Liver (tissue), 9 donors: ENCODE data around the gene LRRC7. TPM values are rescaled to one million over a fixed set of nuclear protein-coding genes. Genes with fewer than 3 reads are reported as not detected.

Experiments
- DNase-seq: peaks from one replicate; pipeline ENCODE4 v3.0.0-alpha.2; 2017; ENCODE audit warnings: low spot score
- H3K27ac ChIP-seq, 2 donors: one replicate each; pipeline ENCODE4 v1.7.0; 2013; ENCODE audit warnings: inconsistent platforms in 2 of 2, low read length in 2 of 2, control low read depth in 1 of 2, low read depth in 1 of 2, mild to moderate bottlenecking in 1 of 2
- H3K27me3 ChIP-seq, 4 donors: one replicate each; pipeline versions ENCODE4 v1.6.1 to v1.7.0; 2013; ENCODE audit warnings: low read length in 3 of 4, inconsistent platforms in 1 of 4, mild to moderate bottlenecking in 1 of 4, moderate library complexity in 1 of 4; ENCODE audit not compliant: control insufficient read depth in 4 of 4, insufficient read depth in 4 of 4
- H3K36me3 ChIP-seq, 4 donors: one replicate each; pipeline versions ENCODE4 v1.6.1 to v1.7.0; 2013; ENCODE audit warnings: low read length in 3 of 4, mild to moderate bottlenecking in 3 of 4, low read depth in 1 of 4, moderate library complexity in 1 of 4; ENCODE audit not compliant: control insufficient read depth in 4 of 4, insufficient read depth in 3 of 4
- H3K4me1 ChIP-seq, 4 donors: one replicate each; pipeline versions ENCODE4 v1.6.1 to v1.7.0; 2013; ENCODE audit warnings: low read length in 3 of 4, mild to moderate bottlenecking in 3 of 4, moderate library complexity in 1 of 4; ENCODE audit not compliant: control insufficient read depth in 4 of 4, insufficient read depth in 4 of 4
- H3K4me3 ChIP-seq, 3 donors: one replicate each; pipeline versions ENCODE4 v1.6.1 to v1.7.0; 2013; ENCODE audit warnings: low read length in 3 of 3, control low read depth in 1 of 3, low read depth in 1 of 3, mild to moderate bottlenecking in 1 of 3
- H3K9ac ChIP-seq, 2 donors: one replicate each; pipeline ENCODE4 v1.7.0; 2013; ENCODE audit warnings: low read length in 2 of 2, mild to moderate bottlenecking in 2 of 2, moderate library complexity in 2 of 2, control low read depth in 1 of 2, low read depth in 1 of 2
- H3K9me3 ChIP-seq, 4 donors: one replicate each; pipeline versions ENCODE4 v1.6.1 to v1.7.0; 2013; ENCODE audit warnings: low read length in 3 of 4; ENCODE audit not compliant: control insufficient read depth in 4 of 4
- CTCF ChIP-seq: fragments of 150-350 bp; IDR thresholded peaks from 2 replicates; pipeline ENCODE4 v1.5.1; 2017; ENCODE audit warnings: improper control_type of control experiment, low read depth, low read length; ENCODE audit not compliant: missing input control
- EGR1 ChIP-seq, 2 donors: IDR thresholded peaks; 2 replicates each; pipeline ENCODE4 v1.6.1; 2016 to 2018; ENCODE audit warnings: antibody characterized with exemption in 2 of 2, low read depth in 2 of 2
- HNF4A ChIP-seq, 2 donors: conservative IDR thresholded peaks; 2 replicates each; pipeline ENCODE4 v1.6.1; 2016; ENCODE audit warnings: antibody characterized with exemption in 2 of 2, mild to moderate bottlenecking in 2 of 2
- RAD21 ChIP-seq, 2 donors: IDR thresholded peaks; 2 replicates each; pipeline ENCODE4 v1.6.1; 2016; ENCODE audit warnings: antibody characterized with exemption in 2 of 2, mild to moderate bottlenecking in 2 of 2
- REST ChIP-seq: IDR thresholded peaks from 2 replicates; pipeline ENCODE4 v1.6.1; 2016; ENCODE audit warnings: antibody characterized with exemption, mild to moderate bottlenecking
- RXRA ChIP-seq, 2 donors: IDR thresholded peaks; 2 replicates each; pipeline ENCODE4 v1.6.1; 2017 to 2018; ENCODE audit warnings: antibody characterized with exemption in 2 of 2, mild to moderate bottlenecking in 1 of 2
- SP1 ChIP-seq: IDR thresholded peaks from 2 replicates; pipeline ENCODE4 v1.6.1; 2018; ENCODE audit warnings: antibody characterized with exemption, mild to moderate bottlenecking
- YY1 ChIP-seq: IDR thresholded peaks from 2 replicates; pipeline ENCODE4 v1.6.1; 2016; ENCODE audit warnings: antibody characterized with exemption, mild to moderate bottlenecking
- ZBTB33 ChIP-seq: IDR thresholded peaks from 2 replicates; pipeline ENCODE4 v1.6.1; 2016; ENCODE audit warnings: antibody characterized with exemption
- WGBS: extraction: QIAGEN DNeasy Blood & Tissue Kit; methylation state at CpG from one replicate; pipeline ENCODE4 v1.1.7; 2013; 5-methylcytosine and 5-hydroxymethylcytosine counted together
- polyA plus RNA-seq, 2 donors: library from polyadenylated mRNA; stranded (reverse) in 1 of 2; unstranded in 1 of 2; fragments of 200-250 nt in 1 of 2; fragments of >200 nt in 1 of 2; fragmentation: Nextera tagmentation in 1 of 2; extraction: Ambion mirVana in 1 of 2; gene quantifications; one replicate each; pipeline versions ENCODE4 v1.2.1 to v1.2.3, GENCODE V29; 2013 to 2015
- total RNA-seq, 2 donors: library from RNA; depleted of rRNA; stranded (reverse); fragments of >200 nt; gene quantifications; one replicate each; pipeline ENCODE4 v1.2.3, GENCODE V29; 2014
- donor health status: healthy.
- donor health status: healthy.
- donor health status: healthy.
- donor health status: healthy.
- donor health status: healthy.

LRRC7 gene
- total and polyA plus RNA-seq, 4 donors: 0.08 to 1.1 (median 0.67) TPM

GRCh38 chr1:70083519-70083918 lies 515.8 kb downstream of the LRRC7 start (continued):
- TF ChIP-seq REST (no peak), HNF4A (conservative IDR thresholded peaks at IDR 0.05) (no peak), YY1 (no peak), ZBTB33 (no peak), RXRA (IDR thresholded peaks at IDR 0.05) (no peak)

GRCh38 chr1:70084314-70084915 lies 516.7 kb downstream of the LRRC7 start:
- DNase-seq: no peak
- H3K9ac ChIP-seq: no peak overlapping the region
- H3K27me3 ChIP-seq: no peaks in the 10 kb centered on the region
- H3K36me3 ChIP-seq: no peaks in the 10 kb centered on the region
- no peak overlapping the region for H3K4me3 ChIP-seq
- H3K4me1 ChIP-seq: no peaks in the 10 kb centered on the region
- H3K9me3 ChIP-seq: no peaks in the 10 kb centered on the region
- H3K27ac ChIP-seq: no peak overlapping the region
- TF ChIP-seq RXRA (IDR thresholded peaks at IDR 0.05): no peak
- TF ChIP-seq EGR1 (IDR thresholded peaks at IDR 0.05; ENCODE audit: low read depth in 2 of 2): no peak
- 64% methylated on average over 1 of the region's 1 CpG for WGBS

GRCh38 chr1:70085521-70085920 lies 517.8 kb downstream of the LRRC7 start:
- no peaks in the 10 kb centered on the region for H3K36me3 ChIP-seq
- no peak for DNase-seq
- no peak overlapping the region for H3K9ac ChIP-seq
- no peaks in the 10 kb centered on the region for H3K9me3 ChIP-seq
- no peak overlapping the region for H3K27ac ChIP-seq
- H3K4me3 ChIP-seq: no peak overlapping the region
- no peaks in the 10 kb centered on the region for H3K27me3 ChIP-seq
- no peaks in the 10 kb centered on the region for H3K4me1 ChIP-seq
- TF ChIP-seq RXRA (IDR thresholded peaks at IDR 0.05): no peak
- no peak for TF ChIP-seq REST
- no peak for TF ChIP-seq CTCF
- no peak for TF ChIP-seq RAD21 (IDR thresholded peaks at IDR 0.05)
- TF ChIP-seq HNF4A (conservative IDR thresholded peaks at IDR 0.05): no peak
- TF ChIP-seq SP1: no peak
